Measurements from ENCODE around the gene PRCP. TPM values are rescaled to one million over a fixed set of nuclear protein-coding genes. Genes with fewer than 3 reads are reported as not detected.
A peak's percentile ranks its signal among the peaks of the same experiment; 100 is the strongest.

The PRCP gene
- total and polyA plus RNA-seq, 9 donors: 36.4 to 184 (median 62.8) TPM

DNA sequence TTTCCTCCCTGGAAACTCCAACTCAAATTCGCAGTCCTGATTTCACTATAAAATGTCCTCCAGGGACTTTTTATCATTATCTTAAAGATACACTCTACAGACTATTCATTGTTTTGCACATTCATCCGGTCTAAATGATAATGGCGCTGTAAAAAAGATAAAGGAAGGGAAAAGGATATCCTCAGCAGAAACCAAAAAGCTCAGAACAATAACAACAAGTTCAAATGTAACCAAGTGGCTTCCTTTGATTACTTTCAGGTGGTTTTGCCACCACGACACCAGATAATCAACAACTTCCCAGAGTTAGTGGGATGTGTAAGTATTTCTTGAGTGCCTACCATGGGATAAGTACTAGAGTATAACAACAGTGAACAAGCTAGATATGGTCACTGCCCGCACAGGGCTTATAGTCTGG, 26.3 kb downstream of the PRCP start:
- H3K4me3 ChIP-seq: no peak overlapping the region
- intact Hi-C loops (cut with DNase I): no loop called here
- no peaks in the 10 kb centered on the region for H3K4me1 ChIP-seq (ENCODE audit: insufficient read depth)
- no peak for TF ChIP-seq EP300 (IDR thresholded peaks at IDR 0.05)
- TF ChIP-seq, protein P1, sequence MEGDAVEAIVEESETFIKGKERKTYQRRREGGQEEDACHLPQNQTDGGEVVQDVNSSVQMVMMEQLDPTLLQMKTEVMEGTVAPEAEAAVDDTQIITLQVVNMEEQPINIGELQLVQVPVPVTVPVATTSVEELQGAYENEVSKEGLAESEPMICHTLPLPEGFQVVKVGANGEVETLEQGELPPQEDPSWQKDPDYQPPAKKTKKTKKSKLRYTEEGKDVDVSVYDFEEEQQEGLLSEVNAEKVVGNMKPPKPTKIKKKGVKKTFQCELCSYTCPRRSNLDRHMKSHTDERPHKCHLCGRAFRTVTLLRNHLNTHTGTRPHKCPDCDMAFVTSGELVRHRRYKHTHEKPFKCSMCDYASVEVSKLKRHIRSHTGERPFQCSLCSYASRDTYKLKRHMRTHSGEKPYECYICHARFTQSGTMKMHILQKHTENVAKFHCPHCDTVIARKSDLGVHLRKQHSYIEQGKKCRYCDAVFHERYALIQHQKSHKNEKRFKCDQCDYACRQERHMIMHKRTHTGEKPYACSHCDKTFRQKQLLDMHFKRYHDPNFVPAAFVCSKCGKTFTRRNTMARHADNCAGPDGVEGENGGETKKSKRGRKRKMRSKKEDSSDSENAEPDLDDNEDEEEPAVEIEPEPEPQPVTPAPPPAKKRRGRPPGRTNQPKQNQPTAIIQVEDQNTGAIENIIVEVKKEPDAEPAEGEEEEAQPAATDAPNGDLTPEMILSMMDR (IDR thresholded peaks at IDR 0.05): no peak
- no peak for TF ChIP-seq POLR2A (IDR thresholded peaks at IDR 0.05)
- no peaks in the 10 kb centered on the region for H3K9me3 ChIP-seq
- no peaks in the 10 kb centered on the region for H3K27me3 ChIP-seq
- 25 to 48% (median 41%) methylated on average over 5 of the region's 5 CpGs for WGBS, 3 donors
- no peak overlapping the region for H3K27ac ChIP-seq
- no peaks in the 10 kb centered on the region for H3K36me3 ChIP-seq
- DNase-seq: no peak

GRCh38 chr11:82872377-82873150, 27.7 kb downstream of the PRCP start:
- peaks cover under 1% of the 10 kb centered on the region for H3K4me1 ChIP-seq (ENCODE audit: insufficient read depth)
- no peak overlapping the region for H3K27ac ChIP-seq
- DNase-seq: no peak
- no peak overlapping the region for H3K4me3 ChIP-seq
- WGBS, 3 donors: 88 to 95% (median 94%) methylated on average over 7 of the region's 7 CpGs
- no peaks in the 10 kb centered on the region for H3K27me3 ChIP-seq
- TF ChIP-seq EP300 (IDR thresholded peaks at IDR 0.05) (no peak), POLR2A (IDR thresholded peaks at IDR 0.05) (no peak)
- H3K36me3 ChIP-seq: no peaks in the 10 kb centered on the region
- intact Hi-C loops (cut with DNase I): no loop called here
- no peaks in the 10 kb centered on the region for H3K9me3 ChIP-seq

- no peak for DNase-seq
- Histone ChIP-seq H3K4me1 (ENCODE audit: insufficient read depth) (peaks cover 3% of the 10 kb centered on the region), H3K27me3 (no peaks in the 10 kb centered on the region), H3K9me3 (no peaks in the 10 kb centered on the region), H3K36me3 (no peaks in the 10 kb centered on the region), H3K27ac (no peak overlapping the region), H3K4me3 (no peak overlapping the region)
- intact Hi-C loops (cut with DNase I): no loop called here
- 97 to 98% (median 97%) methylated on average over 2 of the region's 2 CpGs for WGBS, 3 donors
- no peak for TF ChIP-seq POLR2A (IDR thresholded peaks at IDR 0.05)
- TF ChIP-seq, protein P1 (IDR thresholded peaks at IDR 0.05): no peak
- no peak for TF ChIP-seq EP300 (IDR thresholded peaks at IDR 0.05)
Measured at GRCh38 chr11:82871646-82872045, 28.6 kb downstream of the PRCP start.

DNA sequence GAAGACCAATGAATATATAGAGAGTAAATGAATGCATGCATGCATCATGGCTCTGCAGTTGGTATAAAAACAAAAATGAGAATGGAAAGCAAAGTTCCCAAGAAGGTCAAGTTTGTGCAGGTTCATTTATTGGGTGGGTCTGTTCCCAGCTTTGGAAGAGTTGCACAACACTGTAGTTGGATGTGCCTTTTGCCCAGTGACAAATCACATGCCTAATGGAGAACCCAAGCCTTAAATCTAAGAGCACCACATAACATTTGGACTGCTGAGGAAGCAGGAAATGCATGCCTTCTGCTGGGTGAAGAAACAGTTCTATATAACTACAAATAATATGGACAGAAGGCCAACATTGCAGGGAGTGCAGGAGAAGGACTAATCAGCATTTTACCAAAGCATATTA, 30.6 kb downstream of the PRCP start:
- DNase-seq: no peak
- no peaks in the 10 kb centered on the region for H3K36me3 ChIP-seq
- intact Hi-C loops (cut with DNase I): loop anchor here in 1 of 4 donors (10.0 kb wide), 1 partner anchor 155 kb away; no protein-coding TSS in a partner anchor
- peaks cover 3% of the 10 kb centered on the region for H3K4me1 ChIP-seq (ENCODE audit: insufficient read depth)
- no peak overlapping the region for H3K4me3 ChIP-seq
- H3K27ac ChIP-seq: no peak overlapping the region
- TF ChIP-seq, protein P1 (IDR thresholded peaks at IDR 0.05): no peak
- no peak for TF ChIP-seq EP300 (IDR thresholded peaks at IDR 0.05)
- no peak for TF ChIP-seq POLR2A (IDR thresholded peaks at IDR 0.05)
- no peaks in the 10 kb centered on the region for H3K27me3 ChIP-seq
- H3K9me3 ChIP-seq: no peaks in the 10 kb centered on the region

- no peaks in the 10 kb centered on the region for H3K36me3 ChIP-seq
- WGBS, 3 donors: 14 to 17% (median 15%) methylated on average over 10 of the region's 10 CpGs
- H3K4me1 ChIP-seq (ENCODE audit: insufficient read depth): peaks cover 6% of the 10 kb centered on the region
- no peak for TF ChIP-seq POLR2A (IDR thresholded peaks at IDR 0.05)
- TF ChIP-seq, protein P1 (IDR thresholded peaks at IDR 0.05): peak; percentile 43 to 58 (median 50)
- H3K9me3 ChIP-seq: no peaks in the 10 kb centered on the region
- peak; percentile 56 to 84 (median 66) for DNase-seq
- H3K4me3 ChIP-seq: no peak overlapping the region
- no peak overlapping the region for H3K27ac ChIP-seq
- intact Hi-C loops (cut with DNase I): loop anchor here in 1 of 4 donors (10.0 kb wide), 1 partner anchor 153 kb away; no protein-coding TSS in a partner anchor
- H3K27me3 ChIP-seq: no peaks in the 10 kb centered on the region
Measured at GRCh38 chr11:82867495-82868082, 32.6 kb downstream of the PRCP start.

Data from ovary (tissue), 9 donors.